Neutrophil (primary cell): ENCODE data around the gene ESYT3.

ENCODE experiments used
- H3K27ac ChIP-seq: fragments of 200-600 bp; sonication (generic); 2 replicates; pipeline ENCODE4 v1.5.1; 2016; ENCODE audit warnings: mild to moderate bottlenecking, moderate library complexity
- H3K27me3 ChIP-seq: fragments of 200-600 bp; sonication (generic); 2 replicates; pipeline ENCODE4 v1.6.0; 2016; ENCODE audit warnings: mild to moderate bottlenecking
- H3K36me3 ChIP-seq: fragments of 200-600 bp; sonication (generic); 2 replicates; pipeline ENCODE4 v1.5.1; 2017
- H3K4me1 ChIP-seq, 2 experiments: fragments of 200-600 bp in 1 of 2; sonication (generic) in 1 of 2; 1 replicate in 1 of 2; 2 replicates in 1 of 2; pipeline versions ENCODE4 v1.5.1 to v1.6.1; 2013 to 2016; ENCODE audit warnings: low read depth in 1 of 2, low read length in 1 of 2, mild to moderate bottlenecking in 1 of 2, moderate library complexity in 1 of 2; ENCODE audit not compliant: control insufficient read depth in 1 of 2, insufficient read depth in 1 of 2
- H3K4me3 ChIP-seq, 2 experiments: fragments of 200-600 bp in 1 of 2; sonication (generic) in 1 of 2; 1 replicate in 1 of 2; 2 replicates in 1 of 2; pipeline ENCODE4 v1.5.1; 2013 to 2016; ENCODE audit warnings: low read depth in 1 of 2, low read length in 1 of 2, mild to moderate bottlenecking in 1 of 2, moderate library complexity in 1 of 2
- H3K9me3 ChIP-seq: fragments of 200-600 bp; sonication (generic); 2 replicates; pipeline ENCODE4 v1.5.1; 2016
- TF ChIP-seq, protein P1 (sequence below): fragments of 200-600 bp; sonication (generic); IDR thresholded peaks from 2 replicates; pipeline ENCODE4 v1.5.1; 2016; ENCODE audit warnings: antibody characterized with exemption

ESYT3 gene

DNA sequence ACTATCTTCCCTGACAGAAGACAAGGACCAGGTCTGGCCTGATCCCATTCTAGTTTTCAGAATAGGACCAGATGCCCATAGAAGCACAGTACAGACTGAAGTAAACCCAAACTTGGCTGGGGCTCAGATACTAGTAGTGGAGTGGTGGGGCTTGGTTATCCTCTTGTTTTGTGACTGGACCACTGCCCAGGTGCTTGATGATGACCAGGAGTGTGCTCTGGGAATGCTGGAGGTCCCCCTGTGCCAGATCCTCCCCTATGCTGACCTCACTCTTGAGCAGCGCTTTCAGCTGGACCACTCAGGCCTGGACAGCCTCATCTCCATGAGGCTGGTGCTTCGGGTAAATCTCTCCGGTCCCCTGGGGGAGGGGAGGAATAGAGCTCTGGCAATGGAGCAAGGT is 36.3 kb downstream of the ESYT3 start:
- Histone ChIP-seq H3K27ac (no peak overlapping the region), H3K4me1 (no peaks in the 10 kb centered on the region), H3K36me3 (no peaks in the 10 kb centered on the region), H3K9me3 (no peaks in the 10 kb centered on the region), H3K4me3 (no peak overlapping the region), H3K27me3 (no peaks in the 10 kb centered on the region)
- TF ChIP-seq, protein P1, sequence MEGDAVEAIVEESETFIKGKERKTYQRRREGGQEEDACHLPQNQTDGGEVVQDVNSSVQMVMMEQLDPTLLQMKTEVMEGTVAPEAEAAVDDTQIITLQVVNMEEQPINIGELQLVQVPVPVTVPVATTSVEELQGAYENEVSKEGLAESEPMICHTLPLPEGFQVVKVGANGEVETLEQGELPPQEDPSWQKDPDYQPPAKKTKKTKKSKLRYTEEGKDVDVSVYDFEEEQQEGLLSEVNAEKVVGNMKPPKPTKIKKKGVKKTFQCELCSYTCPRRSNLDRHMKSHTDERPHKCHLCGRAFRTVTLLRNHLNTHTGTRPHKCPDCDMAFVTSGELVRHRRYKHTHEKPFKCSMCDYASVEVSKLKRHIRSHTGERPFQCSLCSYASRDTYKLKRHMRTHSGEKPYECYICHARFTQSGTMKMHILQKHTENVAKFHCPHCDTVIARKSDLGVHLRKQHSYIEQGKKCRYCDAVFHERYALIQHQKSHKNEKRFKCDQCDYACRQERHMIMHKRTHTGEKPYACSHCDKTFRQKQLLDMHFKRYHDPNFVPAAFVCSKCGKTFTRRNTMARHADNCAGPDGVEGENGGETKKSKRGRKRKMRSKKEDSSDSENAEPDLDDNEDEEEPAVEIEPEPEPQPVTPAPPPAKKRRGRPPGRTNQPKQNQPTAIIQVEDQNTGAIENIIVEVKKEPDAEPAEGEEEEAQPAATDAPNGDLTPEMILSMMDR = no peak

DNA sequence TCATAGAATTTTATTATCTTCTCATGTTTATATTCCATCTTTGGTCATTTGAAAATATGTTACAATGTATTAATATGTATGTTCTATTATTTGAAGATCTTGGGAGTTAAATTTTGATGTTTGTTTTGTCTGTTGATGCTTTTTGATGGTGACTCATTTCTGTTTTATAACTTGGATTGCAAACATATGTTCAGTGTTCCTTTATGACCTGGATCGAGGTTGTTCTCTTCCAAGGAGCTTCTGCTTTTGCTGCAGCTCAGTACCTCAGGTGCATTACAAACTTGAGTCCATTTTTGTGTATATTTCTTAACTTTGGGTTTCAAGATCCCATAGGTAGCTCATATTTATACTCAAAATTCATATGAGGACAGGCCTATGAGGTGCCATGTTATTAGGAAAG is 37.1 kb downstream of the ESYT3 start:
- no peak overlapping the region for H3K4me3 ChIP-seq
- H3K36me3 ChIP-seq = no peaks in the 10 kb centered on the region
- H3K27ac ChIP-seq = no peak overlapping the region
- H3K4me1 ChIP-seq = no peaks in the 10 kb centered on the region
- H3K27me3 ChIP-seq = no peaks in the 10 kb centered on the region
- TF ChIP-seq, protein P1 = no peak
- no peaks in the 10 kb centered on the region for H3K9me3 ChIP-seq

DNA sequence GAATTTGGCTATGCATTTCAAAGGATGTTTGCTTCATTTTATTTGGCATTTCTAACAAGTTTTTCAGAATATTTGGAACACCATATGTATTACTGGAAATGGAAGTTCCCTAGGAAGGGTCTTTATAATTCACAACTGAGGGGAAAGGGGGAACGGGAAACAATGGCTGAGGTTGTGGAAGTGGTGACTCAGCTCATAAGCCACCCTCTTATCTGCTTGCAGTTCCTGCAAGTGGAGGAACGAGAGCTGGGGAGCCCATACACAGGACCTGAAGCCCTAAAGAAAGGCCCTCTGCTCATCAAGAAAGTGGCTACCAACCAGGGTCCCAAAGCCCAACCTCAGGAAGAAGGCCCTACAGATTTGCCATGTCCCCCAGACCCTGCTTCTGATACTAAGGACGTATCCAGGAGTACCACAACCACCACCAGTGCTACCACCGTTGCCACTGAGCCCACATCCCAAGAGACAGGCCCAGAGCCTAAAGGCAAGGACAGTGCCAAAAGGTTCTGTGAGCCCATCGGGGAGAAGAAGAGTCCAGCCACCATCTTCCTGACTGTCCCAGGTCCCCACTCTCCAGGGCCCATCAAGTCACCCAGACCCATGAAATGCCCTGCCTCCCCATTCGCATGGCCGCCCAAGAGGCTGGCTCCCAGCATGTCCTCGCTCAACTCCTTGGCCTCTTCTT is 37.9 kb downstream of the ESYT3 start:
- TF ChIP-seq, protein P1 = no peak
- H3K4me1 ChIP-seq = no peaks in the 10 kb centered on the region
- no peak overlapping the region for H3K4me3 ChIP-seq
- no peak overlapping the region for H3K27ac ChIP-seq
- H3K9me3 ChIP-seq = no peaks in the 10 kb centered on the region
- H3K27me3 ChIP-seq = no peaks in the 10 kb centered on the region
- no peaks in the 10 kb centered on the region for H3K36me3 ChIP-seq

DNA sequence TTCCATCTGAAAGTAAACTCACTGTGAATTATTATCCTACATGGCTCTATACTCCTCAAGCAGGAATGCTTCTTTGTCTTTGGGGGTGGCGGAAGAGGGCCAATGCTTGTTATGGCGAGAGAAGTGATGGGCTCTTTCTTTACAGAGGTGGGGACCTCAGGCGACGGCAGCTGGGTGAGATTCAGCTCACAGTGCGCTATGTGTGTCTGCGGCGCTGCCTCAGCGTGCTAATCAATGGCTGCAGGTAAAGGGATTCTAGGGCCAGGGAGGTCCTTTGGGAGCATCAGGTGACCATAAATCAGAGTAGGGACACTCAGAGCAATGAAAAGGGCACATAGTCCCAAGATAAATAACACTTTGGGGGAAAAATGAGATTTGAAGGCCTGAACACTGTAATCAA is 39.0 kb downstream of the ESYT3 start:
- TF ChIP-seq, protein P1 = no peak

DNA sequence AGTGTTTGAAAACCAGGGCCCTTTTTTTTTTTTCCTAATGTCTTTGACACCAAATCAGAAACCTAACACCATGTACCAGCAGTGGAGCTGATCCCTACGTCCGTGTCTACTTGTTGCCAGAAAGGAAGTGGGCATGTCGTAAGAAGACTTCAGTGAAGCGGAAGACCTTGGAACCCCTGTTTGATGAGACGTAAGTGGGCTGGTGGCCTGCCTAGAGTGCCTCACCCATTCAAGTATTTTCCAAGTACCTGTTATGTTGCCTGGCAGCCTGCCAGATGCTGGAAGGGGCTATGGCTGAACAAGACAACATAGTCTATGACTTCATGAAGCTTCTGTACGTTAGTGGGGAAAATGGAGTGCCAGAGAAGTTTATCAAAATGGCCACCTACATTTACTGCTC is 39.7 kb downstream of the ESYT3 start:
- H3K9me3 ChIP-seq = no peaks in the 10 kb centered on the region
- H3K27ac ChIP-seq = no peak overlapping the region
- no peaks in the 10 kb centered on the region for H3K36me3 ChIP-seq
- TF ChIP-seq, protein P1 = no peak
- peaks cover 3% of the 10 kb centered on the region for H3K27me3 ChIP-seq
- H3K4me3 ChIP-seq = no peak overlapping the region
- H3K4me1 ChIP-seq = no peaks in the 10 kb centered on the region

More for the DNA sequence above, 39.0 kb downstream of the ESYT3 start:
- no peaks in the 10 kb centered on the region for H3K4me1 ChIP-seq
- no peaks in the 10 kb centered on the region for H3K27me3 ChIP-seq
- H3K9me3 ChIP-seq = no peaks in the 10 kb centered on the region
- no peak overlapping the region for H3K27ac ChIP-seq
- H3K4me3 ChIP-seq = no peak overlapping the region
- H3K36me3 ChIP-seq = no peaks in the 10 kb centered on the region
